SK-N-SH (cell line): ENCODE results near the gene ZC3H7A. TPM values are rescaled to one million over a fixed set of nuclear protein-coding genes. Genes with fewer than 3 reads are reported as not detected.
A peak's percentile ranks its signal among the peaks of the same experiment; 100 is the strongest.
"Not testable (repeated sequence)": the region's sequence is repeated elsewhere in the genome, so short reads cannot be mapped to it uniquely, and the experiment has no call there.

Experiments
- CTCF ChIA-PET: fragments of 300-600, 350-600 bp; formaldehyde crosslinking; extraction: SDS; loops from one replicate; lab custom pipeline; 2021; lab: Yijun Ruan, JAX
- POLR2A ChIA-PET: fragments of 350-600 bp; sonication (Branson Sonifier 250); formaldehyde crosslinking; extraction: SDS; loops from one replicate; lab custom pipeline; 2020; ENCODE audit warnings: antibody characterized with exemption, inconsistent platforms; lab: Yijun Ruan, JAX
- DNase-seq: peaks from one replicate; pipeline ENCODE4 v3.0.0; 2012
- H2AFZ ChIP-seq: fragments of 200-600 bp; sonication (generic); 2 replicates; pipeline ENCODE4 v1.8.1; 2016; ENCODE audit warnings: antibody characterized with exemption, mild to moderate bottlenecking, low read depth
- H3F3A ChIP-seq: fragments of 200-600 bp; sonication (generic); replicated peaks from 2 replicates; pipeline ENCODE3; 2016; ENCODE audit warnings: antibody characterized with exemption, mild to moderate bottlenecking; ENCODE audit not compliant: insufficient read depth
- H3K27ac ChIP-seq, 2 experiments: fragments of 200-500 bp in 1 of 2; fragments of 200-600 bp in 1 of 2; sonication (Bioruptor generic) in 1 of 2; sonication (generic), shearing (Covaris generic) in 1 of 2; 2 replicates each; pipeline versions ENCODE4 v1.5.1 to v1.6.1; 2014 to 2016; ENCODE audit warnings: low read depth in 2 of 2, inconsistent platforms in 1 of 2, low read length in 1 of 2, mild to moderate bottlenecking in 1 of 2, mixed read lengths in 1 of 2
- H3K27me3 ChIP-seq: fragments of 200-600 bp; sonication (generic), shearing (Covaris generic); 2 replicates; pipeline ENCODE4 v1.6.1; 2016; ENCODE audit warnings: mixed run types; ENCODE audit not compliant: insufficient read depth
- H3K36me3 ChIP-seq, 2 experiments: fragments of 200-500 bp in 1 of 2; fragments of 200-600 bp in 1 of 2; sonication (Bioruptor generic) in 1 of 2; sonication (generic) in 1 of 2; replicated peaks in 1 of 2; 2 replicates each; pipeline versions ENCODE3 to v1.5.1; 2014 to 2016; ENCODE audit warnings: low read length in 1 of 2, mild to moderate bottlenecking in 1 of 2; ENCODE audit not compliant: insufficient read depth in 2 of 2, control insufficient read depth in 1 of 2
- H3K4me1 ChIP-seq, 2 experiments: fragments of 200-500 bp in 1 of 2; fragments of 200-600 bp in 1 of 2; sonication (Bioruptor generic) in 1 of 2; sonication (generic), shearing (Covaris generic) in 1 of 2; 2 replicates each; pipeline versions ENCODE4 v1.5.1 to v1.6.1; 2014 to 2016; ENCODE audit warnings: low read depth in 1 of 2, low read length in 1 of 2, mixed run types in 1 of 2; ENCODE audit not compliant: insufficient read depth in 2 of 2, control insufficient read depth in 1 of 2
- H3K4me2 ChIP-seq: fragments of 200-600 bp; sonication (generic), shearing (Covaris generic); 2 replicates; pipeline ENCODE4 v1.6.1; 2017; ENCODE audit warnings: mixed run types
- H3K4me3 ChIP-seq, 2 experiments: fragments of 200-500 bp in 1 of 2; fragments of 200-600 bp in 1 of 2; sonication (Bioruptor generic) in 1 of 2; sonication (generic), shearing (Covaris generic) in 1 of 2; 2 replicates each; pipeline versions ENCODE4 v1.5.1 to v1.8.1; 2014 to 2016; ENCODE audit warnings: low read depth in 2 of 2, inconsistent platforms in 1 of 2, low read length in 1 of 2, mild to moderate bottlenecking in 1 of 2, mixed read lengths in 1 of 2, moderate library complexity in 1 of 2
- H3K79me2 ChIP-seq: fragments of 200-600 bp; sonication (generic); 2 replicates; pipeline ENCODE4 v1.8.1; 2017; ENCODE audit warnings: mild to moderate bottlenecking; ENCODE audit not compliant: insufficient read depth
- H3K9ac ChIP-seq: fragments of 200-600 bp; sonication (generic); 2 replicates; pipeline ENCODE4 v1.6.1; 2017; ENCODE audit warnings: mixed run types
- H3K9me2 ChIP-seq: fragments of 200-600 bp; sonication (generic); 2 replicates; pipeline ENCODE4 v1.6.1; 2017; ENCODE audit warnings: mixed run types
- H3K9me3 ChIP-seq: fragments of 200-600 bp; sonication (generic); 2 replicates; pipeline ENCODE4 v1.6.1; 2017; ENCODE audit warnings: mixed run types, mild to moderate bottlenecking, moderate library complexity
- H4K20me1 ChIP-seq: fragments of 200-600 bp; sonication (generic); 2 replicates; pipeline ENCODE4 v1.6.1; 2017; ENCODE audit warnings: mild to moderate bottlenecking, mixed run types; ENCODE audit not compliant: insufficient read depth
- CHD2 ChIP-seq: fragments of 150-350 bp; IDR thresholded peaks from 2 replicates; pipeline ENCODE4 v1.6.1; 2018; ENCODE audit warnings: low read length; ENCODE audit not compliant: partially characterized antibody
- EZH2phosphoT487 ChIP-seq: fragments of 200-600 bp; sonication (generic); IDR thresholded peaks from 2 replicates; pipeline ENCODE4 v1.6.1; 2017; ENCODE audit warnings: low read depth, mixed run types, mild to moderate bottlenecking, antibody characterized with exemption, moderate library complexity, borderline replicate concordance
- FOSL2 ChIP-seq: IDR thresholded peaks from 2 replicates; pipeline ENCODE4 v1.4.0; 2012; ENCODE audit warnings: low read depth, mild to moderate bottlenecking, moderate library complexity, borderline replicate concordance
- FOXJ3 ChIP-seq: sonication (generic); formaldehyde crosslinking; IDR thresholded peaks from 2 replicates; pipeline ENCODE4 v1.5.1; 2020; ENCODE audit warnings: mild to moderate bottlenecking, missing genetic modification reagents
- FOXM1 ChIP-seq: IDR thresholded peaks from 2 replicates; pipeline ENCODE4 v1.4.0; 2012; ENCODE audit warnings: low read depth, mild to moderate bottlenecking
- MXI1 ChIP-seq: IDR thresholded peaks from 2 replicates; pipeline ENCODE4 v1.6.1; 2012; ENCODE audit warnings: mild to moderate bottlenecking, low read depth, low read length, improper control_type of control experiment
- RCOR1 ChIP-seq: fragments of 150-350 bp; IDR thresholded peaks from 2 replicates; pipeline ENCODE4 v1.6.1; 2017; ENCODE audit warnings: antibody characterized with exemption, low read length
- SIN3A ChIP-seq: IDR thresholded peaks from 2 replicates; pipeline ENCODE4 v1.6.1; 2012; ENCODE audit warnings: low read depth, mild to moderate bottlenecking, low read length, moderate library complexity, borderline replicate concordance
- SMC3 ChIP-seq: IDR thresholded peaks from 2 replicates; pipeline ENCODE4 v1.6.1; 2012; ENCODE audit warnings: low read depth, low read length, improper control_type of control experiment
- TAF1 ChIP-seq: IDR thresholded peaks from 2 replicates; pipeline ENCODE4 v1.6.1; 2012; ENCODE audit warnings: low read depth, mild to moderate bottlenecking, low read length, moderate library complexity, borderline replicate concordance
- TEAD4 ChIP-seq: IDR thresholded peaks from 2 replicates; pipeline ENCODE4 v1.4.0; 2012; ENCODE audit warnings: mild to moderate bottlenecking, borderline replicate concordance; ENCODE audit not compliant: insufficient read depth
- YY1 ChIP-seq: IDR thresholded peaks from 2 replicates; pipeline ENCODE4 v1.4.0; 2012; ENCODE audit warnings: low read depth, mild to moderate bottlenecking
- WGBS: methylation state at CpG from one replicate; pipeline ENCODE4 v1.1.6; 2017; ENCODE audit warnings: low lambda C conversion rate; 5-methylcytosine and 5-hydroxymethylcytosine counted together
- polyA plus RNA-seq, 3 experiments: library from polyadenylated mRNA; depleted of rRNA; stranded (reverse); fragments of >200 nt; gene quantifications; 2 replicates each; pipeline ENCODE4 v1.2.3, GENCODE V29; 2012
- TF ChIP-seq, protein P1 (sequence below): IDR thresholded peaks from 2 replicates; pipeline ENCODE4 v1.4.0; 2012; ENCODE audit warnings: low read depth, borderline replicate concordance

ZC3H7A gene
- polyA plus RNA-seq, 1 of the 3 experiments (the other 2 are of a cell fraction), result 31.9 TPM

DNA sequence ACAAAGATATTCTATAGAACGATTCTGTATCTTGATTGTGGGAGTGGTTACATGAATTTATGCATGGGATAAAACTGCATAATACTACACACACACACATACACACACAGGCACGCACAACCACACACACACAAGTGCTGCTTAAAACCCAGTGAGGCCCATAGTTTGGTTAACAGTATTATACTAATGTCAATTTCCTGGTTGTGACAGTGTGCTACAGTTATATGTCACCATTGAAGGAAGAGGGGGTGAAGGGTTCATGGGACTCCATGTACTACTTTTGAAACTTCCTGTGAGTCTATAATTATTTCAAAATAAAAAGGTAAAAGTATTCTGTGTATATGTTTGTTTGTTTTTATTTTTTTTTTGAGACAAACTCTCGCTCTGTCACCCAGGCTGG lies 8.1 kb downstream of the ZC3H7A start:
- Histone ChIP-seq H4K20me1 (peaks cover 66% of the 10 kb centered on the region), H3F3A (peaks cover 12% of the 10 kb centered on the region), H3K9me2 (no peaks in the 10 kb centered on the region), H3K79me2 (peaks cover 99% of the 10 kb centered on the region), H3K36me3 (peaks cover 0 to 27% of the 10 kb centered on the region in 2 experiments), H2AFZ (no peak overlapping the region), H3K4me2 (no peak overlapping the region), H3K4me3 (no peak overlapping the region), H3K27ac (no peak overlapping the region), H3K9me3 (no peaks in the 10 kb centered on the region), H3K4me1 (peaks cover 10 to 22% of the 10 kb centered on the region in 2 experiments), H3K27me3 (no peaks in the 10 kb centered on the region)
- ChIA-PET CTCF (no interaction called here), POLR2A (no interaction called here)
- DNase-seq, result no peak
- WGBS, result 96% methylated on average over 3 of the region's 3 CpGs
- TF ChIP-seq FOXJ3 (CRISPR knock-in tag) (no peak), MXI1 (no peak), FOXM1 (no peak), CHD2 (no peak), SIN3A (no peak), YY1 (no peak), FOSL2 (no peak), EZH2phosphoT487 (no peak), SMC3 (no peak), TEAD4 (no peak), TAF1 (no peak), RCOR1 (no peak)
- TF ChIP-seq, protein P1, sequence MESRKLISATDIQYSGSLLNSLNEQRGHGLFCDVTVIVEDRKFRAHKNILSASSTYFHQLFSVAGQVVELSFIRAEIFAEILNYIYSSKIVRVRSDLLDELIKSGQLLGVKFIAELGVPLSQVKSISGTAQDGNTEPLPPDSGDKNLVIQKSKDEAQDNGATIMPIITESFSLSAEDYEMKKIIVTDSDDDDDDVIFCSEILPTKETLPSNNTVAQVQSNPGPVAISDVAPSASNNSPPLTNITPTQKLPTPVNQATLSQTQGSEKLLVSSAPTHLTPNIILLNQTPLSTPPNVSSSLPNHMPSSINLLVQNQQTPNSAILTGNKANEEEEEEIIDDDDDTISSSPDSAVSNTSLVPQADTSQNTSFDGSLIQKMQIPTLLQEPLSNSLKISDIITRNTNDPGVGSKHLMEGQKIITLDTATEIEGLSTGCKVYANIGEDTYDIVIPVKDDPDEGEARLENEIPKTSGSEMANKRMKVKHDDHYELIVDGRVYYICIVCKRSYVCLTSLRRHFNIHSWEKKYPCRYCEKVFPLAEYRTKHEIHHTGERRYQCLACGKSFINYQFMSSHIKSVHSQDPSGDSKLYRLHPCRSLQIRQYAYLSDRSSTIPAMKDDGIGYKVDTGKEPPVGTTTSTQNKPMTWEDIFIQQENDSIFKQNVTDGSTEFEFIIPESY, result no peak
- TF ChIP-seq, all 33 proteins: peak for 0
- no peak overlapping the region for H3K9ac ChIP-seq

DNA sequence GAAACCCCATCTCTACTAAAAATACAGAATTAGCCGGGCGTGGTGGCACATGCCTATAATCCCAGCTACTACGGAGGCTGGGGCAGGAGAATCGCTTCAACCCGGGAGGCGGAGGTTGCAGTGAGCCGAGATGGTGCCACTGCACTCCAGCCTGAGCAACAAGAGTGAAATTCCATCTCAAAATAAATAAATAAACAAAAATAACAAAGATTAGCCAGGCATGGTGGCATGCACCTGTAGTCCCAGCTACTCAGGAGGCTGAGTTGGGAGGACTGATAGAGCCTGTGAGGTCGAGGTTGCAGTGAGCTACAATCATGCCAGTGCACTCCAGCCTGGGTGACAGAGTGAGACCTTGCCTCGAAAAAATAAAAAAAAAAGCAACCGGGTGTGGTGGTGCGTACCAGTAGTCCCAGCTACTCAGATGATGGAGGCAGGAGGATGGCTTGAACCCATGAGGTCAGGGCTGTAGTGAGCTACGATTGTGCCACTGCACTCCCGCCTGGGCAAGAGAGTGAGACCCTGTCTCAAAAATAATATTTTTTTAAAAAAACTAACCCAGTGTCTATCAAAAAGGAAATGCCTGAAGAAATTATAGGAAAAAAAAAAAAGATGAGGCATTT lies 12.0 kb downstream of the ZC3H7A start:
- H2AFZ ChIP-seq, H3K4me2 ChIP-seq, H3K27me3 ChIP-seq, H3K9me3 ChIP-seq, H3K9me2 ChIP-seq, POLR2A ChIA-PET, DNase-seq, H3K9ac ChIP-seq, H3K4me3 ChIP-seq: not testable (repeated sequence)
- CTCF ChIA-PET, result interaction anchor here (1.3 kb wide), 1 partner anchor 8 kb away, joined by 3 read pairs; no protein-coding TSS in a partner anchor
- Histone ChIP-seq H3K79me2 (peaks cover 98% of the 10 kb centered on the region), H3K36me3 (peaks cover 2 to 23% of the 10 kb centered on the region in 2 experiments), H3K4me1 (peaks cover 25 to 29% of the 10 kb centered on the region in 2 experiments), H3K27ac (peak overlapping the region in 1 of 2 experiments; percentile 81; a peak in 1 of 4 replicates), H4K20me1 (peaks cover 40% of the 10 kb centered on the region), H3F3A (peaks cover 30% of the 10 kb centered on the region)
- WGBS, result 97% methylated on average over 13 of the region's 13 CpGs

DNA sequence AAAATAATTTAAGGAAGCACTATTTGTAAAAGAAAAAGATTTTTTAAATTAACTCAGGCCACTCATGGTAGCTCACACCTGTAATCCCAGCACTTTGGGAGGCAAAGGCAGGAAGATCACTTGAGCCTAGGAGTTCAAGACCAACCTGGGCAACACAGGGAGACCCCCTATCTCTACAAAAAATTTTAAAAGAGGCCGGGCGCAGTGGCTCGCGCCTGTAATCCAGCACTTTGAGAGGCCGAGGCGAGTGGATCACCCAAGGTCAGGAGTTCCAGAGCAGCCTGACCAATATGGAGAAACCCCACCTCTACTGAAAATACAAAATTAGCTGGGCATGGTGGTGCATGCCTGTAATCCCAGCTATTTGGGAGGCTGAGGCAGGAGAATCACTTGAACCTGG lies 12.7 kb downstream of the ZC3H7A start:
- H3K4me2 ChIP-seq, DNase-seq, POLR2A ChIA-PET, H3K9me3 ChIP-seq, H2AFZ ChIP-seq, H3K9me2 ChIP-seq, H3K4me3 ChIP-seq, H3K27me3 ChIP-seq, H3K9ac ChIP-seq: not testable (repeated sequence)
- Histone ChIP-seq H3K79me2 (peaks cover 98% of the 10 kb centered on the region), H3K36me3 (peaks cover 6 to 23% of the 10 kb centered on the region in 2 experiments), H3K4me1 (peaks cover 25 to 30% of the 10 kb centered on the region in 2 experiments), H3K27ac (peak overlapping the region; percentile 81 to 96; a peak in 3 of 4 replicates), H3F3A (peaks cover 30% of the 10 kb centered on the region), H4K20me1 (peaks cover 33% of the 10 kb centered on the region)
- CTCF ChIA-PET, result interaction anchor here (1.3 kb wide), 1 partner anchor 9 kb away, joined by 3 read pairs; no protein-coding TSS in a partner anchor
- 93% methylated on average over 6 of the region's 6 CpGs for WGBS
